LNCaP clone FGC (cell line): ENCODE data around the gene ZSCAN5A.
"Not testable (repeated sequence)": the region's sequence is repeated elsewhere in the genome, so short reads cannot be mapped to it uniquely, and the experiment has no call there.

ENCODE experiments used
- DNase-seq: peaks from one replicate; pipeline ENCODE4 v3.0.0-alpha.2; 2011; ENCODE audit warnings: low read depth
- H3K4me3 ChIP-seq: 2 replicates; pipeline ENCODE4 v1.5.1; 2011; ENCODE audit warnings: mild to moderate bottlenecking, low read depth, low read length, control low read depth
- TF ChIP-seq, protein P1 (sequence below): IDR thresholded peaks from 2 replicates; pipeline ENCODE4 v1.5.1; 2012; ENCODE audit warnings: mild to moderate bottlenecking; ENCODE audit not compliant: control insufficient read depth, insufficient read depth; ENCODE audit errors: extremely low read depth

The ZSCAN5A gene

DNA sequence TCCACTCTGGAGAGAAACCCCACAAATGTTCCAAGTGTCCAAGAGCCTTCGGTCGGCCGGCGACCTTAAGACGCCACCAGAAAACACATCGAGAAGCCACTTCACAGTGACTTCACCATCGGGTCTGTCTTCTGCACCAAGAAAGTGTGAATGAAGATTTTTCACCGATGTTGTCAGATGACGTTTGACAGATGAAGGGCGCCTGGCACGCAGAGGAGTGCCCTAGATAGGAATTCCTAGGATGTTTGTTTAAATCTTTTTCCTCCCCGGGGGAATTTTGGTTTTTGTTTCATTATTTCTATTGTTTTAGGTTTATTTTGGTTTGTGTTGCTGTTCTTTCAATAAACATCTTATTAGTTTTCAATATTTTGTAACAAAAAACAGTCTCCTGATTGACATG is 105.5 kb downstream of the ZSCAN5A start:
- TF ChIP-seq, protein P1, sequence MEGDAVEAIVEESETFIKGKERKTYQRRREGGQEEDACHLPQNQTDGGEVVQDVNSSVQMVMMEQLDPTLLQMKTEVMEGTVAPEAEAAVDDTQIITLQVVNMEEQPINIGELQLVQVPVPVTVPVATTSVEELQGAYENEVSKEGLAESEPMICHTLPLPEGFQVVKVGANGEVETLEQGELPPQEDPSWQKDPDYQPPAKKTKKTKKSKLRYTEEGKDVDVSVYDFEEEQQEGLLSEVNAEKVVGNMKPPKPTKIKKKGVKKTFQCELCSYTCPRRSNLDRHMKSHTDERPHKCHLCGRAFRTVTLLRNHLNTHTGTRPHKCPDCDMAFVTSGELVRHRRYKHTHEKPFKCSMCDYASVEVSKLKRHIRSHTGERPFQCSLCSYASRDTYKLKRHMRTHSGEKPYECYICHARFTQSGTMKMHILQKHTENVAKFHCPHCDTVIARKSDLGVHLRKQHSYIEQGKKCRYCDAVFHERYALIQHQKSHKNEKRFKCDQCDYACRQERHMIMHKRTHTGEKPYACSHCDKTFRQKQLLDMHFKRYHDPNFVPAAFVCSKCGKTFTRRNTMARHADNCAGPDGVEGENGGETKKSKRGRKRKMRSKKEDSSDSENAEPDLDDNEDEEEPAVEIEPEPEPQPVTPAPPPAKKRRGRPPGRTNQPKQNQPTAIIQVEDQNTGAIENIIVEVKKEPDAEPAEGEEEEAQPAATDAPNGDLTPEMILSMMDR, result no peak
- DNase-seq, result no peak
- no peak overlapping the region for H3K4me3 ChIP-seq

DNA sequence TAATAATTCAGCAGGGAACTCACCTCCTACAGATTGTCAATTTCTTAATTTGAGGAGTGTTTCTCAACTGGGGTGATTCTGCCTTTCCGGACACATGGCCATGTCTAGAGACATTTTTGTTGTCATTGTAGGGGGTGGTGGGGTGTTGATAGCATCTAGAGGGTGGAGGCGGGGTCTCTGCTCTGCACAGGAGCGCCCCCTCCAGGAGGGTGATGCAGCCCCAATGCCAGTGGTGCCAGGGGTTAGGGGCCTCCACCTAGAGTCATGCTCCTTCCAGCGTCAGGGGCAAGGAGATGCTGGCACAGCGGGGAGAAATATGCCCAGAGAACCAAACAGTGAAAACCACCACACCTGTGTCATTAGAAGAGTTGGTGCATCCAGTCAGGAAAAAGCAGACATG is 107.1 kb downstream of the ZSCAN5A start:
- DNase-seq, H3K4me3 ChIP-seq: not testable (repeated sequence)

DNA sequence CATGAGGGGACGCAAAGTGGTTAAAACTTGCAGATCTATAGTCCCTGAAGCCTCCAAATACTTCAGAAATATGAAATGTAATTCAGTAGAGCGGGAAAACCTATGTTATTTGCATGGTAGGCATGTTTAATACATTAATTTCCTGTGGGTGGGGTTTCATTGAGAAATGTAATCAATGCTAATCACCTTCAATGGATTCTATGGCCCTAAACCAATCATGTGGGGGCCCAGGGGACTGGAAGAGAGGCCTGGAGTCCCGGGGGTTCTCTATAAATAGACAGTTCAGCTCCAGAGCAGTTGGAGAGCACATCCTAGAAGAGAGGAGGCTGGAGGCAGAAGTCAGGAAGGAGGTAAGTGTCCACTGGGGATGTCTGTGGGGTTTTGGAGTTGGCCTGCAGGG is 112.7 kb downstream of the ZSCAN5A start, which contains the start of gene ZSCAN5C:
TSS of gene ZSCAN5C (plus strand) at position 301 of the 400 bp plus-strand sequence. CDS start 3,641 bp downstream, outside the sequence.
- DNase-seq, result no peak
- no peak within 1 kb of the TSS for H3K4me3 ChIP-seq
- TF ChIP-seq, protein P1, result no peak

DNA sequence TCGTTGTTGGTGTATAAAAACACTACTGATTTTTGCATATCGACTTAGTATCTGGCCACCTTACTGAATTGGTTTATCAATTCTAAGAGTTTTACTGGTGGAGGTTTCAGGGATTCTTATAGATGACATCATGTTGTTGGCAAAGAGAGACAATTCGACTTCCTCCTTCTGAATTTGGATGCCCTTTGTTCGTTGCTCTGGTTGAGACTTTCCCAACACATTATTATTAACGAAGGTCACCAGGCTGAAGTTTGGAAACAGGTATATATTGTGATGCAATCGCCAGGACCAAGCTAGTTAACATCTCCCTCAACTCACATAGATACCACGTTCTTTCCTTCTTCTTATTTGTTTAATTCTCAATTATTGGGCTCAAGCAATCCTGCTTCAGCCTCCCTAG is 115.0 kb downstream of the ZSCAN5A start:
- no peak for DNase-seq
- TF ChIP-seq, protein P1, result no peak
- no peak overlapping the region for H3K4me3 ChIP-seq

DNA sequence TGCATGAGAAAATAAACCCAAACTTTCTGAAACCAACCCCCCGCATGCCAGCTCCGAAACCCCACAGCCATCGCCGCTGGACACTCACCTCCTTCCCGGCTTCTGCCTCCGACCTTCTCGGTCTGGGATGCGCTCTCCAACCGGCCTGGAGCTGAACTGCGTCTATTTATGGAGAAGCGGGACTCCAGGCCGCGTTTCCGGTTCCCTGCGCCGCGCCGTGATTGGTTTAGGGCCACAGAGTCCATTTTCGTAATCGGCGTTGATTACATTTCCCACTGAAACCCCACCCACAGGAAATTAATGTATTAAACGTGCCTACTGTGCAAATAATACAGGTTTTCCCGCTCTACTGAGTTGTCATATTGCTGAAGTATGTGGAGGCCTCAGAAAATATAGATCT is 117.0 kb downstream of the ZSCAN5A start, which contains the start of gene ZSCAN5B:
TSS of gene ZSCAN5B (minus strand) at position 138 of the 400 bp plus-strand sequence. CDS start 4,731 bp downstream, outside the sequence.
- DNase-seq, H3K4me3 ChIP-seq: not testable (repeated sequence)

DNA sequence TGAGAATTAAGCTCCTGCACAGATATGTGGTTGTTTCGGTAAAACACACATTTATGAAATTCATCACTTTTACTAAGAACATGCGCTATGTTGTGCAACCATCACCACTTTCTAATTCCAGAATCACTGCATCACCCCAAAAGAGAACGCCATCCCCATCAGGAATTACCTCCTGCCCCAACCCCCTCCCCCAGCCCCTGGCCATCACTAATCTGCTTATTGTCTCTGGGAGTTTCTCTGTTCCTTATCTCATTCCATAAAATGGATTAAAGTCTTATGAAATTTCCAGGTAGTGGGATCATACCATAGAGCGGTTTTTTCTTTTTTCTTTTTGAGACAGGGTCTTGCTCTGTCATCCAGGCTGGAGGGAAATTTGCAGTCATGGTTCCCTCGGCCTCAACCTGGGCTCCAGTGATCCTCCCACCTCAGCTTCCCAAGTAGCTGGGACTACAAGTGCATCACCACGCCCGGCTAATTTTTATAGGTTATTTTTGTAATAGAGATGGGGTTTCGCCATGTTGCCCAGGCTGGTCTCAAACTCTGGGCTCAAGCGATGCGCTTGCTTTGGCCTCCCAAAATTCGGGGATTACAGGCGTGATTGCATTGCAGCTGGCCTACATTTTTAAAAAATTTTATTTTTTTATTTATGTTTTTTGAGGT is 120.5 kb downstream of the ZSCAN5A start:
- DNase-seq, result no peak
- no peak overlapping the region for H3K4me3 ChIP-seq
- TF ChIP-seq, protein P1, result no peak

DNA sequence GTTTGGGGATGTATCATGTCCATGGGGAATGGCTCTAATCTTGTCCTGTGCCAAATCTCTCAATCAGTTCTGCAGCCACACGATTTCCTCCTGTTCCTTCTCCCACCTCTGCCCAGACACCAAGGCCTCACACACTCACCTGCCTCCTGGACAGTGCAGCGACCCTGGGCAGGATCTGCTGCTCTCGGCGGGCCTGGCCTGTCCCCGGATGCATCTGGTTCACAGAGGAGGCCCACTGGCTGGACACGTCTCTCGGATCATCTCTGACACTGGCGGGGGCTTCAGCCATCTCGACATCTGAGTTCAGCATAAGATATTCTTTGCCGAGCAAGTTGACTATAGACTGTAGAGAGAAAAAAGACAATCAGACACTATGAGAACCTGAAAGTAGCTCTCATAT is 122.9 kb downstream of the ZSCAN5A start:
- no peak for DNase-seq
- TF ChIP-seq, protein P1, result no peak
- H3K4me3 ChIP-seq, result no peak overlapping the region

DNA sequence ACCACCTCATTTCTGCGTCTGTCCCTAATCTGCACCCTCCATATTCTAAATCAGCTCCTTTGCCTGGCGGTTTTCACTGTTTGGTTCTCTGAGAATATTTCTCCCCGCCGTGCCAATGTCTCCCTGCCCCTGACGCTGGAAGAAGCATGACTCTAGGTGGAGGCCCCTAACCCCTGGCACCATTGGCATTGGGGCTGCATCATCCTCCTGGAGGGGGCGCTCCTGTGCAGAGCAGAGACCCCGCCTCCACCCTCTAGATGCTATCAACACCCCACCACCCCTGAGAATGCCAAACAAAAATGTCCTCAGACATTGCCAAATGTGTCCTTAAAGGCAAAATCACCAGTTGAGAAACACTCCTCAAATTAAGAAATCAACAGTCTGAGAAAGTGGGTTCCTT is 123.5 kb downstream of the ZSCAN5A start:
- H3K4me3 ChIP-seq, result no peak overlapping the region
- TF ChIP-seq, protein P1, result no peak
- DNase-seq, result no peak
